Prostate gland (tissue), 2 donors: ENCODE results near the gene CHI3L2. TPM values are rescaled to one million over a fixed set of nuclear protein-coding genes. Genes with fewer than 3 reads are reported as not detected.

Experiments
- DNase-seq: peaks from one replicate; pipeline ENCODE4 v3.0.0-alpha.2; 2019; ENCODE audit warnings: low spot score
- H3K27ac ChIP-seq, 2 donors: fragments of 200-600 bp; sonication (generic); 2 replicates each; pipeline ENCODE4 v1.5.1; 2017 to 2019
- H3K27me3 ChIP-seq: fragments of 200-600 bp; sonication (generic); replicated peaks from 2 replicates; pipeline ENCODE4 v1.5.1; 2019; ENCODE audit not compliant: insufficient read depth
- H3K36me3 ChIP-seq, 2 donors: fragments of 200-600 bp; sonication (generic); 1 replicate in 1 of 2; 2 replicates in 1 of 2; pipeline versions ENCODE4 v1.5.1 to v1.8.1; 2017 to 2019
- H3K4me1 ChIP-seq: fragments of 200-600 bp; sonication (generic); replicated peaks from 2 replicates; pipeline ENCODE4 v1.5.1; 2019
- H3K4me3 ChIP-seq, 2 donors: fragments of 200-600 bp; sonication (generic); 2 replicates each; pipeline ENCODE4 v1.5.1; 2017 to 2019
- H3K9me3 ChIP-seq: fragments of 200-600 bp; sonication (generic); 2 replicates; pipeline ENCODE4 v1.5.1; 2017
- CTCF ChIP-seq, 4 experiments: fragments of 200-600 bp in 2 of 4; fragments of 450-650 bp in 2 of 4; sonication (generic) in 2 of 4; IDR thresholded peaks; 1 replicate in 3 of 4; 2 replicates in 1 of 4; pipeline ENCODE4 v1.5.1; 2016 to 2019; ENCODE audit warnings: antibody characterized with exemption in 4 of 4, mild to moderate bottlenecking in 2 of 4, moderate library complexity in 2 of 4
- POLR2A ChIP-seq: fragments of 450-650 bp; IDR thresholded peaks from one replicate; pipeline ENCODE4 v1.6.1; 2016; ENCODE audit warnings: antibody characterized with exemption, mild to moderate bottlenecking
- POLR2AphosphoS5 ChIP-seq: sonication (generic); formaldehyde crosslinking; IDR thresholded peaks from one replicate; pipeline ENCODE4 v1.6.1; 2017; ENCODE audit warnings: antibody characterized with exemption
- WGBS: methylation state at CpG from one replicate; pipeline ENCODE4 v1.1.5; 2018; 5-methylcytosine and 5-hydroxymethylcytosine counted together
- intact Hi-C: fragments of 100-400 bp; cut with DNase I; formaldehyde crosslinking; loops from one replicate; pipeline ENCODE4 v1.14.2; 2022
- small RNA-seq, 2 donors: library from RNA; depleted of rRNA; stranded (forward); fragments of <200 nt; gene quantifications; one replicate each; pipeline ENCODE3, GENCODE V24; 2016
- total RNA-seq, 2 donors: library from RNA; depleted of rRNA; stranded (reverse); fragments of >200 nt; gene quantifications; one replicate each; pipeline ENCODE4 v1.1.0, GENCODE V29; 2016

The CHI3L2 gene
- total RNA-seq, 2 donors from 2014 or later = 0.82 to 10.6 TPM

GRCh38 chr1:111290630-111291029 lies 63.1 kb downstream of the CHI3L2 start, which contains the start of gene CHIA:
TSS of gene CHIA (plus strand) at chr1:111290851. CDS start at chr1:111310468, 19,617 bp downstream.
- no peak for DNase-seq
- 38% methylated on average over 7 of the region's 7 CpGs for WGBS
- TF ChIP-seq CTCF (IDR thresholded peaks at IDR 0.05) (no peak), POLR2A (no peak), POLR2AphosphoS5 (no peak)

More at GRCh38 chr1:111290630-111291029, 63.1 kb downstream of the CHI3L2 start, which contains the start of gene CHIA:
- no peaks in the 10 kb centered on the region for H3K36me3 ChIP-seq
- no peak within 1 kb of the TSS for H3K4me3 ChIP-seq
- no peaks in the 10 kb centered on the region for H3K9me3 ChIP-seq
- intact Hi-C loops = no loop called here
- H3K4me1 ChIP-seq = no peaks in the 10 kb centered on the region
- H3K27ac ChIP-seq = no peak within 1 kb of the TSS
- no peaks in the 10 kb centered on the region for H3K27me3 ChIP-seq

Small RNA genes lying within 50 kb of the gene (small RNA-seq; reads per million reads assigned to genes)
- 0 reads per million in 2 donors for gene AL355816.1

Other genes starting within 250 kb of the CHI3L2 start
- gene DRAM2, start 87.6 kb upstream of the CHI3L2 start, total RNA-seq = 10 to 100 TPM; 33.3 to 47.8 TPM
- gene CEPT1, start 87.5 kb upstream of the CHI3L2 start, total RNA-seq = 10 to 100 TPM; 32.2 to 52.5 TPM
- 10 to 100 TPM; 25.4 to 37.2 TPM for gene DENND2D, start 27.1 kb upstream of the CHI3L2 start, total RNA-seq
- gene CHIA, start 63.1 kb downstream of the CHI3L2 start, total RNA-seq = not detected
- gene OVGP1, start 200.0 kb downstream of the CHI3L2 start, total RNA-seq = 1 to 10 TPM; 2.9 to 3.5 TPM
- 10 to 100 TPM; 19.1 to 31.6 TPM for gene WDR77, start 221.5 kb downstream of the CHI3L2 start, total RNA-seq
- 100 to 1,000 TPM; 144 to 192 TPM for gene ATP5PB, start 221.8 kb downstream of the CHI3L2 start, total RNA-seq
- gene C1orf162, start 246.3 kb downstream of the CHI3L2 start, total RNA-seq = 1 to 10 TPM; 3.2 to 9.6 TPM